WERI-Rb-1 (cell line): ENCODE data around the gene ZBTB7C.

Experiments
- DNase-seq: peaks from one replicate; pipeline ENCODE4 v3.0.0-alpha.2; 2020
- H3K27ac ChIP-seq: fragments of 250-450 bp; sonication (Bioruptor Pico); 2 replicates; pipeline ENCODE4 v1.5.1; 2020; ENCODE audit warnings: mild to moderate bottlenecking, moderate library complexity
- H3K27me3 ChIP-seq: fragments of 250-450 bp; sonication (Bioruptor Pico); 2 replicates; pipeline ENCODE4 v1.5.1; 2021; ENCODE audit warnings: mild to moderate bottlenecking, low read depth, moderate library complexity; ENCODE audit not compliant: insufficient read depth, severe bottlenecking
- H3K36me3 ChIP-seq: fragments of 250-450 bp; sonication (Bioruptor Pico); 2 replicates; pipeline ENCODE4 v1.5.1; 2020; ENCODE audit warnings: mild to moderate bottlenecking, moderate library complexity
- H3K4me3 ChIP-seq: 2 replicates; pipeline ENCODE4 v1.5.1; 2011; ENCODE audit warnings: low read depth, mild to moderate bottlenecking, control low read depth, low read length
- H3K9me3 ChIP-seq: fragments of 250-450 bp; sonication (Bioruptor Pico); 2 replicates; pipeline ENCODE4 v1.5.1; 2021; ENCODE audit warnings: mild to moderate bottlenecking, moderate library complexity; ENCODE audit not compliant: severe bottlenecking
- TF ChIP-seq, protein P1 (sequence below): IDR thresholded peaks from 2 replicates; pipeline ENCODE4 v1.5.1; 2011; ENCODE audit warnings: low read depth, mild to moderate bottlenecking, control low read depth, inconsistent platforms, low read length

The ZBTB7C gene

DNA sequence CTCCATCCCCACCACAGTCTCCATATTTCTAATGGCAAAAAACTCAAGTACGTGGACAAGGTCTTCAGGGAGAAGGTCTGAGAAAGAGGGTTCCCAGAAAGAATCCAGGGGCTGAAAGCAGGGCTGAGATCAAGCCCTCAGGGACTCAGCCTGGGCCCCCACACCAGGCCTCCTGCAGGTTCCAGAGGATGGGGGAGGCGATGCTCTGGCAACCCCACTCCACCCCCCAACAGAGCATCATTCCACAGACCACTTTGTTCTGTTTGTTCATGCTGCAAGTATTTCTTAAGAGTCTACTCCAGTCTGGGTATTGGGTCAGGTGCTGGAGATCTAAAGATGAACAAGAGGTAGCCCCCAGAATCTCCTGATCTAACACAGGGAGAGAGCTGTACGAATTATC, 32.2 kb downstream of the ZBTB7C start:
- H3K27ac ChIP-seq, result no peak overlapping the region
- DNase-seq, result no peak
- H3K4me3 ChIP-seq, result no peak overlapping the region
- no peaks in the 10 kb centered on the region for H3K9me3 ChIP-seq
- H3K36me3 ChIP-seq, result no peaks in the 10 kb centered on the region
- H3K27me3 ChIP-seq, result no peaks in the 10 kb centered on the region
- TF ChIP-seq, protein P1, sequence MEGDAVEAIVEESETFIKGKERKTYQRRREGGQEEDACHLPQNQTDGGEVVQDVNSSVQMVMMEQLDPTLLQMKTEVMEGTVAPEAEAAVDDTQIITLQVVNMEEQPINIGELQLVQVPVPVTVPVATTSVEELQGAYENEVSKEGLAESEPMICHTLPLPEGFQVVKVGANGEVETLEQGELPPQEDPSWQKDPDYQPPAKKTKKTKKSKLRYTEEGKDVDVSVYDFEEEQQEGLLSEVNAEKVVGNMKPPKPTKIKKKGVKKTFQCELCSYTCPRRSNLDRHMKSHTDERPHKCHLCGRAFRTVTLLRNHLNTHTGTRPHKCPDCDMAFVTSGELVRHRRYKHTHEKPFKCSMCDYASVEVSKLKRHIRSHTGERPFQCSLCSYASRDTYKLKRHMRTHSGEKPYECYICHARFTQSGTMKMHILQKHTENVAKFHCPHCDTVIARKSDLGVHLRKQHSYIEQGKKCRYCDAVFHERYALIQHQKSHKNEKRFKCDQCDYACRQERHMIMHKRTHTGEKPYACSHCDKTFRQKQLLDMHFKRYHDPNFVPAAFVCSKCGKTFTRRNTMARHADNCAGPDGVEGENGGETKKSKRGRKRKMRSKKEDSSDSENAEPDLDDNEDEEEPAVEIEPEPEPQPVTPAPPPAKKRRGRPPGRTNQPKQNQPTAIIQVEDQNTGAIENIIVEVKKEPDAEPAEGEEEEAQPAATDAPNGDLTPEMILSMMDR, result no peak

- no peak overlapping the region for H3K4me3 ChIP-seq
- no peak for DNase-seq
- TF ChIP-seq, protein P1, result no peak
- H3K27ac ChIP-seq, result no peak overlapping the region
- H3K27me3 ChIP-seq, result no peaks in the 10 kb centered on the region
- no peaks in the 10 kb centered on the region for H3K36me3 ChIP-seq
- H3K9me3 ChIP-seq, result no peaks in the 10 kb centered on the region
These were observed 32.8 kb downstream of the ZBTB7C start for GRCh38 chr18:48376406-48376805.

DNA sequence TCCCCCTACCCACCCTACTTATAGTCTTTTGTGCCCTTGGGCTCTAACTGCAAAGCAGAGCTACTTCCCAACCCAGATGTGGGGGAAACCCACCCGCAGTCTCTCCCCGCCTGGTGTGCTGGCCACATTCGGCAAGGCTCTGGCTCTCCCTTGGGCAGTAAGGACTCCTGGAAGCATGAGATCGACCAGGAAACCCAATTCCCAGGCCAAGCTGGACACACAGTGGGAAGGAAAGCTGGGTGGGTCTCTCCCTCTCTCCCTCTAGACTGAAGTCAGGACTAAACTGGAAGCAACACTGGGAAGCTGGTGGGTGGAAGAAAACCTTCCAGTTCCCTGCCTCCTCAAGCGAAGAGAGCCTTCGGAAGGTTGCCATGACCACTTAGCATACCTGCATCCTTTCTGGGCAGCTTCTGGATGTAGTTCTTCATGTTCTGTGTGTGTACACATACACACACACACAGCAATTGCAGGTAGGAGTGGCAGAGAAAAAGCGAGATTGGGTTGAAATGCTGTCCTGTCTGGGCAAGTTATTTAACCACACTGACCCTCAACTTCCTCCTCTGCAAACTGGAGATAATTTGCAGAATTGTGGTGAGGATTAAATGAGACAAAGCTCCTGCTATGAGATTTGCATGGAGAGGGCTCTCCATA, 33.9 kb downstream of the ZBTB7C start:
- Histone ChIP-seq H3K4me3 (no peak overlapping the region), H3K27me3 (no peaks in the 10 kb centered on the region), H3K36me3 (no peaks in the 10 kb centered on the region), H3K9me3 (no peaks in the 10 kb centered on the region), H3K27ac (no peak overlapping the region)
- TF ChIP-seq, protein P1, result no peak
- no peak for DNase-seq

DNA sequence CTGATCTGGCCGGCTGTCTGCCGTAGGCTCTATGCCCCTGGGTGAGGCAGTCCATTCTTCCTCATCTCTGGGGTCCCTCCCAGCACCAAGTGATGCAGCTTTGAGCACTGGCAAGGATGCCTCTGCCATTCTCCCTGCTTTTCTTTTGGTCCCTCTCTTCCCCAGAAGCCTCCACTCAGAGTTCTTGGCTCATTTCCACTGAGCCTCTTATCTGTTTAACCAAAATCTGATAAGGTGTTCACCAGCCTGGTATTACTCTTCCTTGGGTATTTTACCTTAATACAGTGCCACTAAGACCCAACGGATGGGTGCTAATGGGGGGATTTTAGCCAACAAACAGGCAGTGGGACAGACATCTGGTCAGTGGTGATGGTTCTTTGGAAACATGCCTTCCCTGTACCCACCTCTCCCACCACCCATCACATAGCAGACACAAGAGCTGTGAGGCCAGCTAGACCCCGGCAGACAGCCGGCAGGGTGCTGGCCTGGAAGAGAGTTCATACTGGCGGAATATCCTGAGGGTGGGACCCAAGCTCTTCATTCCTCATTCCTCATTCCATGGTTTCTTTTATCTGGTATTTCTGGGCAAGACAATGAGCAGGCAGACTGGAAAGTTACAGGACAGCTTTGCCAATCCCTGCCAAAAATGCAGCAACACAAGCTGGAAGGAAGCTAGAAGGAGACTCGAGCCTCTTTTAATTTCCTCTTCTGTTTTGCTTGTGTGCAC, 34.6 kb downstream of the ZBTB7C start:
- no peaks in the 10 kb centered on the region for H3K9me3 ChIP-seq
- no peak overlapping the region for H3K27ac ChIP-seq
- H3K27me3 ChIP-seq, result no peaks in the 10 kb centered on the region
- no peak overlapping the region for H3K4me3 ChIP-seq
- H3K36me3 ChIP-seq, result no peaks in the 10 kb centered on the region
- TF ChIP-seq, protein P1, result no peak
- DNase-seq, result no peak

GRCh38 chr18:48371854-48372602, 37.2 kb downstream of the ZBTB7C start:
- TF ChIP-seq, protein P1, result no peak

More at GRCh38 chr18:48371854-48372602, 37.2 kb downstream of the ZBTB7C start:
- Histone ChIP-seq H3K27ac (no peak overlapping the region), H3K9me3 (no peaks in the 10 kb centered on the region), H3K4me3 (no peak overlapping the region), H3K27me3 (no peaks in the 10 kb centered on the region), H3K36me3 (no peaks in the 10 kb centered on the region)
- DNase-seq, result peak; percentile 3
